IMR-90 (cell line): ENCODE measurements around the gene GGTLC2. TPM values are rescaled to one million over a fixed set of nuclear protein-coding genes. Genes with fewer than 3 reads are reported as not detected.
"Not testable (repeated sequence)": the region's sequence is repeated elsewhere in the genome, so short reads cannot be mapped to it uniquely, and the experiment has no call there.

Experiments used
- ATAC-seq: fragments of 200-7000 bp; cut with Tn5 transposase; 2 replicates; pipeline ENCODE4 v1.9.1; 2020; ENCODE audit warnings: low read depth, mild to moderate bottlenecking, moderate library complexity
- BruUV-seq: library from RNA; stranded (reverse); fragments of 400-500 nt; replicated peaks from 2 replicates; lab custom pipeline; 2021; lab: Mats Ljungman, UMichigan
- CTCF ChIA-PET: fragments of 300-600 bp; formaldehyde crosslinking; extraction: SDS; loops from one replicate; lab custom pipeline; 2021; ENCODE audit warnings: antibody characterized with exemption; lab: Yijun Ruan, JAX
- POLR2A ChIA-PET: fragments of 300-600 bp; sonication (Branson Sonifier 250); formaldehyde crosslinking; loops from one replicate; lab custom pipeline; 2022; ENCODE audit warnings: antibody characterized with exemption; ENCODE audit not compliant: unreplicated experiment; lab: Charles Lee
- DNase-seq: peaks from one replicate; pipeline ENCODE4 v3.0.0; 2013
- H2AFZ ChIP-seq: replicated peaks from 2 replicates; pipeline ENCODE3; 2013; ENCODE audit warnings: low read length, mild to moderate bottlenecking; ENCODE audit not compliant: poor library complexity
- H2AK5ac ChIP-seq: 2 replicates; pipeline ENCODE4 v1.6.1; 2013; ENCODE audit warnings: low read depth, low read length, inconsistent platforms
- H2AK9ac ChIP-seq: replicated peaks from 2 replicates; pipeline ENCODE3; 2013; ENCODE audit warnings: mild to moderate bottlenecking, low read depth, low read length, moderate library complexity; ENCODE audit not compliant: poor library complexity
- H2BK120ac ChIP-seq: 2 replicates; pipeline ENCODE4 v1.6.1; 2013; ENCODE audit warnings: low read depth, low read length, inconsistent platforms
- H2BK15ac ChIP-seq: 3 replicates; pipeline ENCODE4 v1.6.1; 2013; ENCODE audit warnings: low read depth, low read length, inconsistent platforms
- H2BK20ac ChIP-seq: 2 replicates; pipeline ENCODE4 v1.6.1; 2013; ENCODE audit warnings: low read depth, mild to moderate bottlenecking, inconsistent platforms, low read length, moderate library complexity
- H2BK5ac ChIP-seq: 2 replicates; pipeline ENCODE4 v1.6.1; 2013; ENCODE audit warnings: mild to moderate bottlenecking, low read depth, low read length, inconsistent platforms; ENCODE audit not compliant: poor library complexity, severe bottlenecking
- H3K14ac ChIP-seq: replicated peaks from 2 replicates; pipeline ENCODE4 v1.6.1; 2013; ENCODE audit warnings: low read depth, low read length, inconsistent platforms
- H3K18ac ChIP-seq: 2 replicates; pipeline ENCODE4 v1.6.1; 2013; ENCODE audit warnings: low read depth, low read length, control low read depth
- H3K23ac ChIP-seq: 2 replicates; pipeline ENCODE4 v1.6.1; 2013; ENCODE audit warnings: low read depth, low read length, inconsistent platforms
- H3K27ac ChIP-seq: 2 replicates; pipeline ENCODE4 v1.5.1; 2013; ENCODE audit warnings: mild to moderate bottlenecking, control low read depth, low read length; ENCODE audit not compliant: insufficient read depth
- H3K27me3 ChIP-seq: 2 replicates; pipeline ENCODE4 v1.6.1; 2013; ENCODE audit warnings: low read length; ENCODE audit not compliant: control insufficient read depth, insufficient read depth
- H3K36me3 ChIP-seq: 2 replicates; pipeline ENCODE4 v1.6.1; 2013; ENCODE audit warnings: low read length, mixed read lengths; ENCODE audit not compliant: control insufficient read depth, insufficient read depth
- H3K4ac ChIP-seq: 2 replicates; pipeline ENCODE4 v1.6.1; 2013; ENCODE audit warnings: low read depth, low read length, inconsistent platforms
- H3K4me1 ChIP-seq: 2 replicates; pipeline ENCODE4 v1.6.1; 2013; ENCODE audit warnings: low read length, mixed read lengths; ENCODE audit not compliant: control insufficient read depth, insufficient read depth
- H3K4me2 ChIP-seq: 2 replicates; pipeline ENCODE4 v1.6.1; 2013; ENCODE audit warnings: low read depth, mild to moderate bottlenecking, control low read depth, low read length, moderate library complexity
- H3K4me3 ChIP-seq: 2 replicates; pipeline ENCODE4 v1.5.1; 2013; ENCODE audit warnings: low read depth, mild to moderate bottlenecking, control low read depth, low read length, moderate library complexity; ENCODE audit not compliant: insufficient read depth
- H3K56ac ChIP-seq: 2 replicates; pipeline ENCODE4 v1.6.1; 2013; ENCODE audit warnings: low read length, inconsistent platforms; ENCODE audit not compliant: insufficient read depth; ENCODE audit errors: extremely low read depth
- H3K79me1 ChIP-seq, 2 experiments: 2 replicates each; pipeline ENCODE4 v1.6.1; 2013; ENCODE audit warnings: low read length in 2 of 2, inconsistent platforms in 1 of 2, low read depth in 1 of 2
- H3K9ac ChIP-seq: 2 replicates; pipeline ENCODE4 v1.6.1; 2013; ENCODE audit warnings: low read depth, low read length, control low read depth
- H3K9me1 ChIP-seq: 2 replicates; pipeline ENCODE4 v1.6.1; 2013; ENCODE audit warnings: low read length, inconsistent platforms; ENCODE audit not compliant: insufficient read depth
- H3K9me3 ChIP-seq: 2 replicates; pipeline ENCODE4 v1.6.1; 2013; ENCODE audit warnings: low read length; ENCODE audit not compliant: control insufficient read depth, insufficient read depth
- H4K20me1 ChIP-seq: 2 replicates; pipeline ENCODE4 v1.6.1; 2013; ENCODE audit warnings: low read length, inconsistent platforms; ENCODE audit not compliant: insufficient read depth
- H4K5ac ChIP-seq: 2 replicates; pipeline ENCODE4 v1.6.1; 2013; ENCODE audit warnings: mild to moderate bottlenecking, low read depth, low read length, control low read depth
- H4K8ac ChIP-seq, 2 experiments: 2 replicates each; pipeline ENCODE4 v1.6.1; 2013; ENCODE audit warnings: low read depth in 2 of 2, low read length in 2 of 2, control low read depth in 1 of 2, inconsistent platforms in 1 of 2
- H4K91ac ChIP-seq: 2 replicates; pipeline ENCODE4 v1.6.1; 2013; ENCODE audit warnings: low read depth, low read length, inconsistent platforms; ENCODE audit not compliant: insufficient read depth
- WGBS, 2 experiments: methylation state at CpG; one replicate each; pipeline versions ENCODE4 v1.1.5 to v1.1.7; 2013; ENCODE audit warnings: missing lambda C conversion rate in 2 of 2; ENCODE audit not compliant: insufficient read length in 1 of 2; ENCODE audit errors: extremely low coverage in 2 of 2; 5-methylcytosine and 5-hydroxymethylcytosine counted together
- dilution Hi-C: fragments of 300-500 bp; cut with HindIII; formaldehyde crosslinking; loops from one replicate; pipeline ENCODE4 v1.14.3; 2018; ENCODE audit warnings: low sequenced_read_pairs; ENCODE audit not compliant: unreplicated experiment
- in situ Hi-C: fragments of 300-500 bp; cut with MboI; formaldehyde crosslinking; loops from 3 replicates; pipeline ENCODE4 v1.14.3; 2019; ENCODE audit warnings: low sequenced_read_pairs, inconsistent platforms, mixed read lengths
- intact Hi-C: fragments of 100-400 bp; cut with micrococcal nuclease; formaldehyde crosslinking; loops from 2 replicates; pipeline ENCODE4 v1.10.0; 2022
- polyA plus RNA-seq, 3 experiments: library from polyadenylated mRNA; depleted of rRNA; stranded (reverse); fragments of >200 nt; gene quantifications; 2 replicates each; pipeline ENCODE4 v1.2.3, GENCODE V29; 2012; ENCODE audit warnings: low replicate concordance in 1 of 3
- total RNA-seq: library from RNA; depleted of rRNA; stranded (reverse); fragments of >200 nt; gene quantifications from 2 replicates; pipeline ENCODE4 v1.2.3, GENCODE V29; 2012

The GGTLC2 gene
- total and polyA plus RNA-seq, 2 of the 4 experiments (the other 2 are of a cell fraction) = 0.09 TPM; not detected in 1

GRCh38 chr22:22653677-22654381 lies 9.4 kb downstream of the GGTLC2 start:
- H2BK20ac ChIP-seq, POLR2A ChIA-PET, dilution Hi-C loops, H3K4me2 ChIP-seq, in situ Hi-C loops, H2AK9ac ChIP-seq, ATAC-seq, H3K27me3 ChIP-seq, H3K4ac ChIP-seq, H2BK15ac ChIP-seq, H3K56ac ChIP-seq, H2BK5ac ChIP-seq, BruUV-seq, H3K23ac ChIP-seq, H4K5ac ChIP-seq, H2AFZ ChIP-seq, H3K4me1 ChIP-seq, H3K9me1 ChIP-seq, H3K79me1 ChIP-seq, H3K14ac ChIP-seq, H3K36me3 ChIP-seq, intact Hi-C loops, H3K27ac ChIP-seq, H3K9ac ChIP-seq, DNase-seq, H3K4me3 ChIP-seq, CTCF ChIA-PET, H2BK120ac ChIP-seq, H3K18ac ChIP-seq, H4K8ac ChIP-seq, H4K91ac ChIP-seq, H2AK5ac ChIP-seq, H3K9me3 ChIP-seq, H4K20me1 ChIP-seq: not testable (repeated sequence)
- WGBS, 2 experiments = no CpG with 5 or more reads among the region's 13 CpGs
